NCI-H2107 treated with DMSO at 0.1 percent for 48 hours (cell line): ENCODE measurements around the gene DPP10.
"Not testable (repeated sequence)": the region's sequence is repeated elsewhere in the genome, so short reads cannot be mapped to it uniquely, and the experiment has no call there.

ENCODE experiments used
- DNase-seq: peaks from one replicate; lab custom pipeline; 2025; ENCODE audit not compliant: unreplicated experiment; lab: John Stamatoyannopoulos, UW

The DPP10 gene

GRCh38 chr2:114442510-114442909 is at the start of gene DPP10:
Gene DPP10, plus strand, starts transcription at chr2:114442641.
- no peak for DNase-seq

GRCh38 chr2:114400890-114401289 is 41.6 kb upstream of the DPP10 start:
- DNase-seq: no peak

GRCh38 chr2:114405247-114406116 is 37.0 kb upstream of the DPP10 start:
- no peak for DNase-seq

- DNase-seq: no peak
Measured at GRCh38 chr2:114406347-114406746, 36.1 kb upstream of the DPP10 start.

GRCh38 chr2:114407353-114407752 is 35.1 kb upstream of the DPP10 start:
- DNase-seq: not testable (repeated sequence)

GRCh38 chr2:114421781-114422180 is 20.7 kb upstream of the DPP10 start:
- no peak for DNase-seq

GRCh38 chr2:114424699-114425098 is 17.7 kb upstream of the DPP10 start:
- no peak for DNase-seq

GRCh38 chr2:114426756-114427155 is 15.7 kb upstream of the DPP10 start:
- DNase-seq: no peak

GRCh38 chr2:114436329-114436728 is 6.1 kb upstream of the DPP10 start:
- DNase-seq: no peak

- DNase-seq: no peak
Measured at GRCh38 chr2:114446571-114446970, 4.1 kb downstream of the DPP10 start.

GRCh38 chr2:114450639-114451038 is 8.2 kb downstream of the DPP10 start:
- DNase-seq: no peak

- DNase-seq: no peak
Measured at GRCh38 chr2:114456566-114456965, 14.1 kb downstream of the DPP10 start.

- DNase-seq: no peak
Measured at GRCh38 chr2:114457956-114458355, 15.5 kb downstream of the DPP10 start.

- no peak for DNase-seq
Measured at GRCh38 chr2:114461116-114461515, 18.7 kb downstream of the DPP10 start.

- DNase-seq: no peak
Measured at GRCh38 chr2:114464961-114465706, 22.7 kb downstream of the DPP10 start.

- DNase-seq: no peak
Measured at GRCh38 chr2:114468343-114468742, 25.9 kb downstream of the DPP10 start.

- DNase-seq: no peak
Measured at GRCh38 chr2:114472246-114472645, 29.8 kb downstream of the DPP10 start.

- no peak for DNase-seq
Measured at GRCh38 chr2:114472726-114473125, 30.3 kb downstream of the DPP10 start.

GRCh38 chr2:114488841-114489530 is 46.5 kb downstream of the DPP10 start:
- DNase-seq: no peak

- DNase-seq: no peak
Measured at GRCh38 chr2:114495046-114495445, 52.6 kb downstream of the DPP10 start.

- no peak for DNase-seq
Measured at GRCh38 chr2:114496959-114497358, 54.5 kb downstream of the DPP10 start.

GRCh38 chr2:114499101-114499500 is 56.7 kb downstream of the DPP10 start:
- no peak for DNase-seq
